Left hindlimb (tissue), 1 donor: ENCODE data around the gene DLL4.

Experiments
- DNase-seq: peaks from one replicate; pipeline ENCODE4 v3.0.0-alpha.2; 2018

Gene DLL4

GRCh38 chr15:40927873-40928806 lies 1.0 kb upstream of the DLL4 start:
- DNase-seq = no peak

DNA sequence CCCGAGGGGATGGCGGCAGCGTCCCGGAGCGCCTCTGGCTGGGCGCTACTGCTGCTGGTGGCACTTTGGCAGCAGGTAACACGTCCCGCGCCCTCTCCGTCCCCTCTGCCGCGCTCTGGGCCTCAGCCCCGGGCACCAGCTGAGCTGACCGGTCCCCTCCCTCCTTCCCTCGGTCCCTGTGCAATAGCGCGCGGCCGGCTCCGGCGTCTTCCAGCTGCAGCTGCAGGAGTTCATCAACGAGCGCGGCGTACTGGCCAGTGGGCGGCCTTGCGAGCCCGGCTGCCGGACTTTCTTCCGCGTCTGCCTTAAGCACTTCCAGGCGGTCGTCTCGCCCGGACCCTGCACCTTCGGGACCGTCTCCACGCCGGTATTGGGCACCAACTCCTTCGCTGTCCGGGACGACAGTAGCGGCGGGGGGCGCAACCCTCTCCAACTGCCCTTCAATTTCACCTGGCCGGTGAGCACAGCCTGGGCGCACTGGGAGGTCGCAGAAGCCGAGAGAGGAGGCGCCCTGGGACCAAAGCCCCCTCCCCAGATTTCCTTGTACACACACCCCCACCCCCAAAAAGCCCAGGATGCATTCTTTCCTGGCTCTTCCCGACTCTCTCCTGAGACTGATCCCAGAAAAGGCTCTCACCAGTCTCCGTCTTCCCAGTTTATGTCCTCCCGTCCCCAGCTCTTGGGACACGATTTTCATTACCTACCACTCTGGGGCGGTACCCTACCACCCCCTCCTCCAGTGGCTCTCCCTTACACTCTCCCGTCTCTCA lies 705 bp downstream of the DLL4 start:
- peak; percentile 75 for DNase-seq

DNA sequence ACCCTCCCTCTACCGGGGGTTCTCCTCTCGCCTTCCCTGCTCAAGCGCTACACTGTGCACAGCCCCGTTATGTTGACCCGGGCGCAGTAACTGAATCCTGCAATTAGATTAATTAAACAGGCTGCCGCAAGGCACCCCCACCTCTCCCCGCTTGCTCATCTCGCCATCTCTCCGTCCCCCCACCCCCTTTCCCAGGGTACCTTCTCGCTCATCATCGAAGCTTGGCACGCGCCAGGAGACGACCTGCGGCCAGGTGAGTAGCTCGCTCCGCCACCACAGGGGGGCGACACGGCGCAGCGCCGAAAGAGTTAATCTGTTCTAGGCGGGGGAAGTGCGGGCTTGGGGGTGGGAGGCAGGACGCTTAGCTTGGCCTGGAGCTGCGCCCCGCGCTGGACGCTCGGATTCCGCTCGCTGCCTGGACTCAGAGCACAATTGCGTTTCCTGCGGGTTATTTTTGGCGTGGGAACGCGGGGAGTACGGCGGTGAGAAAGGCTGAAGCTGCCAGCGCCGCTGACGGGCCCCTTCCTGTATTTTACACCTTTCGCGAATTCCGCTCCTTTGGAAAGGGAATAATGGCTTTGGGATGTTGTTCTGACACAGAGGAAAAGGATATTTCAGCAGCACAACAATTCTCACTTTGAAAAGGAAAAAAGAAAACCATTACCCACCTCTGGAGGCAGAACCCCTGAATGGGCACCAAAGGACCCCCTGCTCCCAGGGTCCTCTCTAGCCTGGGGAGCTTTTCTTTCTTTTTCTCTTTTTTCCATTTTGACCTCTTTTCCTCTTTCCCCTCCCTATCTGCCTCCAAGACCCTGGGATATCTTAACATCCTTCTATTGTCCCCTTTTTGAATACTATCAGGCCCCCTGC lies 1.5 kb downstream of the DLL4 start:
- DNase-seq = peak; percentile 62

GRCh38 chr15:40931300-40932142 lies 2.4 kb downstream of the DLL4 start:
- DNase-seq = no peak

GRCh38 chr15:40932156-40932555 lies 3.0 kb downstream of the DLL4 start:
- DNase-seq = no peak

DNA sequence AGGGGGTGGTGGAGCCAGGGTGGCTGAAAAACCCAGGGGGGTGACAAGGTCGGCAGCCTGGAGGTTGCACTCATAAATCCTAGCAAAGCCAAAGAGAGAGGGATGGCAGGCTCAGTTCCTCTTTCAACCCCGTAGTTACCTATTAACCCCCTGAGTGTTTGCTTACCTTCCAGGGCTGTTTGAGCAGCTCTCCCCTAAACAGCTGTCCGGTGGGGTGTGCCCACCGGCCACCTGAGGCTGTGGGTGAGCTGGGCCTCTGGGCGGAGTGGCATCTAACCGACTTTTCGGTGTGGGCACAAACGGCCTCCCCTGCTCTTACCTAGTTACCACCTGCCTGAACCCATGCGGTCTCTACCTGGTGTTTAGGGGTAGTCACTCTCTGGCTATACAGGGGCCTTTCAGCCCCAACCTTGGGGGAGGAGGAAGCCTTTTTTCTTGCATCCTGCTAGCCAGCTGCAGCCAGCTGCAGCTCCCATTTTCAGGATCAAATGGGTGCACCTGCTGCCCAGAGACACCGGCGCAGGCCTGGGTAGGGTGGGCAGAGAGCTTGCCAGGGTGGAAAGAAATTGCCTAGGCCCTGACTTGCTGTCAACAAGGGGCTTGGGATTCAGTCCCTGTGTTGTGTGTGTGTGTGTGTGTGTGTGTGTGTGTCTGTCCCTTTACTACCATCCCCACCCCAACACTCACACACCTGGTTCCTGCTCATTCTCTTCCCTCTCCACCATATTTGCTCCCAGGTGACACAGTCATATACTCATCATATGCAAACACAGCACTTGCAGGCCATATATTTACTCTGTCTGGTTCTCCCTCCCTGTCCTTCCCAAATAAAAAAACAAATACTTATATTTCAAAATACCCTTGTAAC lies 3.7 kb downstream of the DLL4 start:
- no peak for DNase-seq

GRCh38 chr15:40933517-40933902 lies 4.4 kb downstream of the DLL4 start:
- DNase-seq = no peak

- no peak for DNase-seq
These were observed 5.3 kb downstream of the DLL4 start for GRCh38 chr15:40934457-40934856.

GRCh38 chr15:40936234-40936708 lies 7.1 kb downstream of the DLL4 start:
- no peak for DNase-seq

- DNase-seq = no peak
These were observed 7.8 kb downstream of the DLL4 start for GRCh38 chr15:40936709-40937666.

GRCh38 chr15:40937762-40938535 lies 8.8 kb downstream of the DLL4 start:
- no peak for DNase-seq

DNA sequence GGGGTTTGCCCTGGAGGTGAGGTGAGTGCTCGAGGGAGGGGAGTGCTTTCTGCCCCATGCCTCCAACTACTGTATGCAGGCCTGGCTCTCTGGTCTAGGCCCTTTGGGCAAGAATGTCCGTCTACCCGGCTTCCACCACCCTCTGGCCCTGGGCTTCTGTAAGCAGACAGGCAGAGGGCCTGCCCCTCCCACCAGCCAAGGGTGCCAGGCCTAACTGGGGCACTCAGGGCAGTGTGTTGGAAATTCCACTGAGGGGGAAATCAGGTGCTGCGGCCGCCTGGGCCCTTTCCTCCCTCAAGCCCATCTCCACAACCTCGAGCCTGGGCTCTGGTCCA lies 9.4 kb downstream of the DLL4 start:
- DNase-seq = no peak

GRCh38 chr15:40940296-40940801 lies 11.2 kb downstream of the DLL4 start:
- no peak for DNase-seq

DNA sequence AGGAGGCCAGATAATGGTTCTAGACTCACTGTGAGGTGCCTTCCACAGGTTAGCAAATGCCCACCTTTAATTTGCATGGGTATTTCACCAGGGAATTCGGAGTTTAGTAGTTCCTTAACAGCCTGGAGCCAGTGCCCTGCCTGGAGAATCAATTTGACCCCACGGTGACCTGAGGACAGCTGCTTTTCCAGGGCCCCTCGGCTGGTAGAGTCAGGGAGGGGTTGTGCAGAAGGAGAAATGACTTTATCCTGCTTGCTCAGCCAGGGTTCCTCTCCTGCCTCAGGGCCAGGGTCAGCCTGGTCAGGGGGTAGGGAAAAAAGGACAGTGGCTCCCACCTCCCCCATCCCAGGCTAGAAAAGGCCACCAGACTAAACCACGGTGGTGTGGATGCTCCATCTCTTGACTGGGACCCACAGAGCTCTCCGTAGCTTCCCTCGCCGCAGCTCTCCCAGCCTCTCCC lies 12.0 kb downstream of the DLL4 start:
- no peak for DNase-seq

DNA sequence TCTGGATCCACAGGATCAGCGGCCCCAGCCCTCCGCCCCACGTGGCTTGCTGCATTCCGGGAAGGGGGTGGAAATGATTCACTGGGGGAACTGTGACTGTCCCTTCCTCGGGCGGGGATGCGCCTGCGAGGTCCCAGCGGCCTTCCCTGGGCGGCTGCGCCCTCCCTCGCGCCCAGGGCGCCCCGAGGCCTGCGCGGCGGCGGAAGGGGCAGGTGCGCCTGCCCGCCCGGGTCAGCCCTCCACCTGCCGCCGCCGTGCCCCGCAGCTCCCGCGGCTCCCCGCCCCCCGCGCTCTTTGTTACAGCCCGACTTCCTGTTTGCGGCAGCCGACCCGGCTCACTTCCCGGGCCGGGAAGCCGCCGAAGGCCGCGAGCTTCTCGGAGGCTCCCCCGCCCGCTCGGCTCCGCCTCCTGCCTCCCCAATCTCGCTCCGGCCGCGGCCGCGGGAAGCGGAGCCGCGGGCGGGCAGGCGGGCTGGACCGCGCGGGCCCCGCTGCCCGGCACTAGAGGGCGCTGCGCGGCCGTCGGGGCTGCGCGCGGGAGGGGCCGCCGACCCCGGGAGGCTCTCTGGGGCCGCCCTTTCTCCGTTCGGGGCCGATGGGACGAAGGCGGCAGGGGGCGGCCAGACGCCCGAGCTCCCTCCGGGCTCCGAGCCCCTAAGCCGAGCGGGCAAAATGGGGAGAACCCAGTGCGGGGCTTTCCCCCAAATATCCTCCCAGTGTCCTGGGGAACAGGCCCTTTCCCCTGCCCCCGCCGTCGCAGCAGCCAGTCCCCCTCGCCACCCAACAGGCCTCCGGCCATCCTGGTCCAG lies 12.6 kb downstream of the DLL4 start:
- DNase-seq = peak; percentile 77

GRCh38 chr15:40942337-40942854 lies 13.3 kb downstream of the DLL4 start:
- no peak for DNase-seq

- no peak for DNase-seq
These were observed 13.7 kb downstream of the DLL4 start for GRCh38 chr15:40942878-40943277.
